SK-N-SH treated with all-trans-retinoic acid at 6 μM for 48 hours (cell line): Measurements from ENCODE around the gene CDKN3.

Source experiments
- ATAC-seq: fragments of 200-7000 bp; cut with Tn5 transposase; 3 replicates; pipeline ENCODE4 v1.9.1; 2020; ENCODE audit warnings: mild to moderate bottlenecking, moderate library complexity
- BACH2 ChIP-seq: fragments of 250-450 bp; sonication (Bioruptor Pico); IDR thresholded peaks from 2 replicates; pipeline ENCODE4 v1.9.0; 2021; ENCODE audit warnings: mild to moderate bottlenecking, borderline replicate concordance
- CREB5 ChIP-seq: fragments of 250-450 bp; sonication (Bioruptor Pico); IDR thresholded peaks from 2 replicates; pipeline ENCODE4 v1.5.1; 2020; ENCODE audit warnings: low read depth, mild to moderate bottlenecking, moderate library complexity
- CSDC2 ChIP-seq: fragments of 250-450 bp; sonication (Bioruptor Pico); IDR thresholded peaks from 2 replicates; pipeline ENCODE4 v1.5.0; 2020; ENCODE audit warnings: mild to moderate bottlenecking, moderate library complexity
- CSRNP3 ChIP-seq: fragments of 250-450 bp; sonication (Bioruptor Pico); IDR thresholded peaks from 2 replicates; pipeline ENCODE4 v1.5.1; 2021; ENCODE audit warnings: mild to moderate bottlenecking, moderate library complexity
- ESRRG ChIP-seq: fragments of 250-450 bp; sonication (Bioruptor Pico); IDR thresholded peaks from 2 replicates; pipeline ENCODE4 v1.6.1; 2021; ENCODE audit warnings: mild to moderate bottlenecking
- GLIS3 ChIP-seq: fragments of 250-450 bp; sonication (Bioruptor Pico); IDR thresholded peaks from 2 replicates; pipeline ENCODE4 v1.5.0; 2020; ENCODE audit warnings: mild to moderate bottlenecking, moderate library complexity
- ISL1 ChIP-seq: fragments of 250-450 bp; sonication (Bioruptor Pico); IDR thresholded peaks from 2 replicates; pipeline ENCODE4 v2.1.2; 2022; ENCODE audit warnings: mild to moderate bottlenecking, moderate library complexity
- OSR1 ChIP-seq: fragments of 250-450 bp; sonication (Bioruptor Pico); IDR thresholded peaks from 2 replicates; pipeline ENCODE4 v1.8.0; 2022; ENCODE audit warnings: moderate library complexity, mild to moderate bottlenecking, inconsistent platforms
- PATZ1 ChIP-seq: fragments of 250-450 bp; sonication (Bioruptor Pico); IDR thresholded peaks from 2 replicates; pipeline ENCODE4 v1.8.0; 2020; ENCODE audit warnings: mild to moderate bottlenecking, moderate library complexity, borderline replicate concordance
- POU6F1 ChIP-seq: fragments of 250-450 bp; sonication (Bioruptor Pico); IDR thresholded peaks from 2 replicates; pipeline ENCODE4 v1.8.0; 2021; ENCODE audit warnings: low read depth, mild to moderate bottlenecking, moderate library complexity, borderline replicate concordance
- PPARA ChIP-seq: fragments of 250-450 bp; sonication (Bioruptor Pico); IDR thresholded peaks from 2 replicates; pipeline ENCODE4 v1.5.0; 2020; ENCODE audit warnings: mild to moderate bottlenecking, borderline replicate concordance
- RARB ChIP-seq: fragments of 250-450 bp; sonication (Bioruptor Pico); IDR thresholded peaks from 2 replicates; pipeline ENCODE4 v1.8.0; 2021; ENCODE audit warnings: mild to moderate bottlenecking, moderate library complexity
- SNAI2 ChIP-seq: fragments of 250-450 bp; sonication (Bioruptor Pico); IDR thresholded peaks from 2 replicates; pipeline ENCODE4 v1.5.0; 2020; ENCODE audit warnings: mild to moderate bottlenecking, moderate library complexity
- TOX ChIP-seq: fragments of 250-450 bp; sonication (Bioruptor Pico); IDR thresholded peaks from 2 replicates; pipeline ENCODE4 v1.8.0; 2021; ENCODE audit warnings: mild to moderate bottlenecking, moderate library complexity, borderline replicate concordance
- TSHZ2 ChIP-seq: fragments of 250-450 bp; sonication (Bioruptor Pico); IDR thresholded peaks from 2 replicates; pipeline ENCODE4 v1.5.0; 2020; ENCODE audit warnings: mild to moderate bottlenecking, moderate library complexity
- ZC3H10 ChIP-seq: fragments of 250-450 bp; sonication (Bioruptor Pico); IDR thresholded peaks from 2 replicates; pipeline ENCODE4 v1.5.1; 2021; ENCODE audit warnings: mild to moderate bottlenecking, moderate library complexity
- ZFP3 ChIP-seq: fragments of 250-450 bp; sonication (Bioruptor Pico); IDR thresholded peaks from 2 replicates; pipeline ENCODE4 v1.5.0; 2020; ENCODE audit warnings: mild to moderate bottlenecking, moderate library complexity
- ZFP30 ChIP-seq: fragments of 450-650 bp; formaldehyde crosslinking; IDR thresholded peaks from 2 replicates; pipeline ENCODE4 v1.5.0; 2022; ENCODE audit warnings: mild to moderate bottlenecking, moderate library complexity
- ZNF565 ChIP-seq: fragments of 450-650 bp; formaldehyde crosslinking; conservative IDR thresholded peaks from 2 replicates; pipeline ENCODE4 v1.5.0; 2020; ENCODE audit warnings: low read depth, mild to moderate bottlenecking, moderate library complexity
- ZNF8 ChIP-seq: fragments of 450-650 bp; formaldehyde crosslinking; IDR thresholded peaks from 2 replicates; pipeline ENCODE4 v1.5.0; 2020; ENCODE audit warnings: mild to moderate bottlenecking, moderate library complexity

Gene CDKN3

GRCh38 chr14:54394596-54394995 lies 2.2 kb upstream of the CDKN3 start:
- ATAC-seq, result no peak

GRCh38 chr14:54395284-54395683 lies 1.5 kb upstream of the CDKN3 start:
- TF ChIP-seq TSHZ2 (CRISPR knock-in tag) (no peak), GLIS3 (CRISPR knock-in tag) (no peak), POU6F1 (CRISPR knock-in tag) (no peak)
- ATAC-seq, result no peak

More at GRCh38 chr14:54394596-54394995, 2.2 kb upstream of the CDKN3 start:
- TF ChIP-seq ZNF565 (no peak), CSRNP3 (CRISPR knock-in tag) (no peak), PPARA (no peak), BACH2 (CRISPR knock-in tag) (no peak), TOX (CRISPR knock-in tag) (no peak), ZFP3 (CRISPR knock-in tag) (no peak), SNAI2 (no peak), ESRRG (CRISPR knock-in tag) (no peak), POU6F1 (CRISPR knock-in tag) (no peak), RARB (CRISPR knock-in tag) (no peak), PATZ1 (CRISPR knock-in tag) (no peak), ISL1 (CRISPR knock-in tag) (no peak), ZFP30 (CRISPR knock-in tag) (no peak), CREB5 (CRISPR knock-in tag) (no peak), ZC3H10 (CRISPR knock-in tag) (no peak), OSR1 (no peak), ZNF8 (CRISPR knock-in tag) (no peak), TSHZ2 (CRISPR knock-in tag) (no peak), CSDC2 (CRISPR knock-in tag) (no peak)
